NCI-H2107 treated with DMSO at 0.1 percent for 48 hours (cell line): ENCODE measurements around the gene CMC1.
A peak's percentile ranks its signal among the peaks of the same experiment; 100 is the strongest.
"Not testable (repeated sequence)": the region's sequence is repeated elsewhere in the genome, so short reads cannot be mapped to it uniquely, and the experiment has no call there.

ENCODE experiments used
- DNase-seq: peaks from one replicate; lab custom pipeline; 2025; ENCODE audit not compliant: unreplicated experiment; lab: John Stamatoyannopoulos, UW

The CMC1 gene, protein sequence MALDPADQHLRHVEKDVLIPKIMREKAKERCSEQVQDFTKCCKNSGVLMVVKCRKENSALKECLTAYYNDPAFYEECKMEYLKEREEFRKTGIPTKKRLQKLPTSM

DNA sequence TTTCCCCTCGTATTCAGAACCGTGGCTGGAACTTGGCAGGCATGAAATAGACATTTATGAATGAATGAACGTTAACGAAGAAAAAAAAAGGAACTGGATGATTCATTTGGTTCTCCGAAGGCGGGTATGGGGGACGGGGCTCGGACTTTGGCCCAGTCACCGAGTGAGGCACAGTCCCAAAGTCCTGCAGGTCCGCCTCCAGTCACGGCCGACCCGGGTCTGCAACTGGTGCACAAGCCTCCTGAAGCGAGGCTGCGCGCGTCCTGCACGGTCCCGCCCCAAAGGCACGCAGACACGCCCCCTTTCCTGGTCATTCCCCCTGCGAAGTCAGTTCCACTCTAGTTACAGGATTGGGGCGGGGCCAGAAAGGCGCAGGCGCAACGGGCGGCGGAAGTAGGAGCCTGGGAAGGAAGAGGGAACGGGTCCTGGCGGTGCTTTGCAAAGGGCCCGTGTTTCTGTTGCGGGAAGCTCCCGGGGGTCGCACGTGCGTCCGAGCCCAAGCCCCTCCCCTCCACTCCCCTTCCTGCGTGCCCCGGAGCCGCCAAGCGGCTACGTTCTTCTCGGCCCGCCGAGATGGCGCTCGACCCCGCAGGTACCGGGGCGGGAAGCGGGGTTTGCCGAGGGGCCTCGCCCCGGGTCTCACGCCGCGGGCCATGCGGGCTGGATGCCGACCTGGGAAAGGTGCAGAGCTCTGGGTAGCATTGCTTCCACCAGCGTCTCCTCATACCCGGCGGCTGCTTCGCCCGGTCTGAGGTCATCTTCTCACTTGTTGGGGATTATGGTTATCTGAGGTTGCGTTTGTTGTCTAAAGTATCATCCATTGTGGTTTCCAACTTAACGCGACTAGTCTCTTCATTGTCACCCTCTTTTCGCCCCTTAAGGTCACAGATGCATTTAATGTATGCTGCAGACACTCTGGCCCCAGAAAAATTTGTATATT lies at the start of gene CMC1:
CMC1 (plus strand) TSS at position 399 of the 940 bp plus-strand sequence; CDS start at position 574, 175 bp downstream.
- DNase-seq: peak; percentile 79

DNA sequence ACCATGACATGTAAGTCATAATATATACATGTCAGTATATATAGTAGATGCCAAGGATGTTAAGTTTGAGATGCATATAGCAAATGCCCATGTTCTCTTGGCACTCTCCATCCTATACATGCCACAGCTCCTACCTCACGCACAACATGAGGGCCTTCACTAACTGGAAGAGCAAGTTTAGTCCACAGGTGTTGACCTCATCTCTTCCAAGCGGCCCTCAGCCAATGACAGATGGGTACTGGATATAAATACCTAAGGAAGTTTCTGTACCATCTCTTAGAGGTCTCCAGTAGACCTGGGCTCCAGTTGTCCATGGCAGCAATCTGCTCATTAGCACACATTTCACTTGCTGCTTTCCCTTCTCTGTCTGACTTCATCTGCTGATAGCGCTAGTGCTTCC lies 43.3 kb upstream of the CMC1 start:
- no peak for DNase-seq

DNA sequence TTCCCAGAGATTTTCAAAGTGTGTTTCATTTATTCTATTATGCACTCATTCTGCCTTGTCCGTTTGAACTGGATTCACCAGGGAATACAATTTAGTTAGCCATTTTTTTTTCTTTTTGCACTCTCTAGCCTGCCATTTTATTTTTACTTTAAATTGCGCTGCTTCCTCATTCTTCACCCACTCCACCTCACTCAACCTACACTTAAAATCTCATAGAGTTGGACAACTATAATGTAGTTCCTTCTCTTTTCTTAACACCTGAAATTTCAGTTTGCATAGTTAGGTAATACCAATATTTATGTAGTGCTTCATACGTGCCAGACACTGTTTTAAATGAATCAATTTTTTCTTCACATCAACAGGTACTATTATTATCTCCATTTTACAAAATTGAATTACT lies 42.4 kb upstream of the CMC1 start:
- DNase-seq: no peak

DNA sequence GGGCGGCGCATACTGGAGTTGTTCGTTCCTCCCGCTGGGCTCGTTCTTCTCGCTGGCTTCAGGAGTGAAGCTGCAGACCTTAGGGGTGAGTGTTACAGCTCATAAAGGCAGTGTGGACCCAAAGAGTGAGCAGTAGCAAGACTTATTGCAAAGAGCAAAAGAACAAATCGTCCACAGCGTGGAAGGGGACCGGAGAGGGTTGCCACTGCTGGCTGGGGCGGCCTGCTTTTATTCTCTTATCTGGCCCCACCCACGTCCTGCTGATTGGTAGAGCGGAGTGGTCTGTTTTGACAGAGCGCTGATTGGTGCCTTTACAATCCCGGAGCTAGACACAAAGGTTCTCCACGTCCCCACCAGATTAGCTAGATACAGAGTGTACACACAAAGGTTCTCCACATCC lies 41.8 kb upstream of the CMC1 start:
- DNase-seq: not testable (repeated sequence)

DNA sequence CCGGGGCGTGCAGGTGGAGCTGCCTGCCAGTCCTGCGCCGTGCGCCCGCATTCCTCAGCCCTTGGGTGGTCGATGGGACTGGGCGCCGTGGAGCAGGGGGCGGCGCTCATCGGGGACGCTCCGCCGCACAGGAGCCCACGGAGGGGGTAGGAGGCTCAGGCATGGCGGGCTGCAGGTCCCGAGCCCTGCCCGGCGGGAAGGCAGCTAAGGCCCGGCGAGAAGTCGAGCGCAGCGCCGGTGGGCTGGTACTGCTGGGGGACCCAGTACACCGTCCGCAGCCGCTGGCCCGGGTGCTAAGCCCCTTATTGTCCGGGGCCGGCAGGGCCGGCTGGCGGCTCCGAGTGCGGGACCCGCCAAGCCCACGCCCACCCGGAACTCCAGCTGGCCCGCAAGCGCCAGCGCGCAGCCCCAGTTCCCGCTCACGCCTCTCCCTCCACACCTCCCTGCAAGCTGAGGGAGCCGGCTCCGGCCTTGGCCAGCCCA lies 41.0 kb upstream of the CMC1 start:
- not testable (repeated sequence) for DNase-seq

DNA sequence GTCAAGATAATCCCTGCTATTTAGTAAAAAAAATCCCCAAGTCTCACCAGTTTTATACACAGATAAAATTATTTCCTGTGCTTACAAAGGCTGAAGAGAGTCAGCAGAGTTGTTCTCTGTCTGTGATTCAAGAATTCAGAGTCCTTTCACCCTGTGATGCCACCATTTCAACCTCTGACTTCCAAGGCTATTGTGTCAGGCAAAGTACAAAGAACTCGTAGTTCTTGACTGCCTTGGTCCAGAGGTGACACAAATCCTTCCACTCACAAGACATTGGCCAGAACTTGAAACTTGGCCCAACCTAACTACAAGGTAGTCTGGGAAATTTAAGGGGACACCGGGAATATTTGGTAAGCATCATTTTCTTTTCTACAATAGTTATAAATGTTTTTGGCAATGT lies 34.9 kb upstream of the CMC1 start:
- no peak for DNase-seq

DNA sequence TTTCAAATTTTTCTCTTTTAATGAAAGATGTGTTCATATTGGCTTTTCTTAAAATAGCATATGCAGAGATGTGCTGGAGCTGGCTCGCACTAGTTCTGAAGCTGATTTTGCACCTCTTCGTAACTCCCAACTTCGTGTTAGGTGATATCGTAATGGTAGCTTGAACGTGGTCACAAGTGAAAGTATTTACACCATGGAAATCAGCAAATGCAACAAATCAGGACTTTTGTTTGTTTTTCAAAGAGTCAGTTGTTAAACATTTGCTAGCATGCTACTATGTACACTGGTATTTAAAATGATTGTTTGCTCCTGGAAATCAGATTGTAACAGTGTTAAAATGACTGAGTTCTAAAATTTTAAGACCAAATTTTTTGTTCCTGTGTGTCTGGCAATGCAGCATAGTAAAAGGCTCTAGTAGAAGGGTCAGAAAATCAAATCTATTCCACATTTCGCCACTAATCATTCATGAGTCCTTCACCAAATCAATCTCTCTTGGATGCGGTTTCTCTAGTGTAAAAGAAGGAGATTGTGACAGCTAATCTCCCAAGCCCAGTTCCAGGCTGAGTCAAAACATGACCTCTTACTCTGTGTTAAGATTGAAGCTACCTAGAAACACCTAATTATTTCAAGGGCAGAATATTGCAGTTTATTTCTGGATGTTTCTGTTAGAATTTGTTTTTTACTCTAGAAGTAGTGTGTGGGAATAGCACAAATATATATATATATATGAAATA lies 34.3 kb upstream of the CMC1 start:
- DNase-seq: no peak

DNA sequence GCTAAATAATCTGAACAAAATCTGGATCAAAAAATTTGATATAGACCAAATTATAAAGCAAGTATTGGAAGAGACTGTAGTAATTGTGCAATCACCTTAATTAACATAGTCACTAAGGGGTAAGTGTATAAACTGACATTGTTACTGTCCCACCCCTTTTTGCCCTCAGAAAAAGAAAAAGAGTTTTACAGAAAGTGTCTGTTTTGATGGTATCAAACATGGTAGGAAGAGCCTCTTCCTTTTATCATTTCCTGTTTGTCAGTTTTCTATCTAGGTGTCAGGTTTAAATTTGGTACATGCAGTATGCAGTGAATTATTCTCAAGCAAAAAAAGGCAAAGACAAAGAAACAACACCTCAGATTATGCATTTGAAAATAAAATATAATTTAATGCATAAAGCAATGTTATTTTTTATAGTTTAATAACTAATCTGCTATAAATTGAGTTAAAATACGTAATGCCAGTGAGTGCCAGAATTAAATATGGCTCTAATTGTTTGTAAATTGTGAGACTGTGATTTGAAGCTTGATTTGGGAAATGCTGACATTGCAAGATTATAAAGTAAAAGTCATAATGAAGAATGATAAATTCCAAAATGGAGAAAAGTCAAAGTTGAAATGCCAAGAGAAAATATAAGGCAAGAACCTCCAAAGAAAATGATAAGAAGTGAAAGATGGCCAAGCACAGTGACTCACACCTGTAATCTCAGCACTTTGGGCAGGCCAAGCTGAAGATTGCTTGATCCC lies 30.3 kb upstream of the CMC1 start:
- DNase-seq: no peak

DNA sequence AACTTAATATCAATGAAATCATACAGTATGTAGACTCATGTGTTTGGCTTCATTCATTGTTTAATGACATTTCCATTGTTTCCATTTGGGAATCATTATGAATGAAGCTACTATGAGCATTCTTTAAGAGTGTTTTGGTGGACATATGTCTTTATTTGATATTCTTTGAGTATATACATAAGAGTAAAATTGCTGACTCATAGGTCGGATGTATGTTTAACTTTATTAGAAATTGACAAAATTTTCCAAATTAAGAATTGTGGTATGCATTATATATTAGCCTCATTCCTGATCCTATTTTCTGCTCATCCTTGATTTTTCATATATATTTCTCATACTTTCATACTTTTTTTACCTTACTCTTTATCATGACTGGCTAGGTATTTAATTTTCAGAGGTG lies 28.7 kb upstream of the CMC1 start:
- no peak for DNase-seq

DNA sequence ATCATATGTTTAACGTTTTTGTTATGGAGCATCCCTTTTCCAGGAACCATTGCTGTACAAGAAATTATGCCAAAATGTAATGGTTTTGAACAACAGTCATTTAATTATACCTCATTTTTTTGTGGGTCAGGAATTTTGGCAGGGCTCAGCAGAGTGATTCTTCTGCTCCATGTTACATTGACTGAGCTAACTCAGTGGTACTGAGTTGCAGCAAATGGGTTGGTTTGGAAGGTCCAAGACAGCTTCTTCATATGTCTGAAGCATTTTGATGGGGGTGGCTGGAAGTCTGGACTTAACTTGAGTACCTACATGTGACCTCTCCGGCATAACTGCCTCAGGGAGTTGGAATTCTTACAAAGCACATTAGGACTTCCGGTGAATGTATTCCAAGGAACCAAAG lies 26.0 kb upstream of the CMC1 start:
- DNase-seq: no peak

DNA sequence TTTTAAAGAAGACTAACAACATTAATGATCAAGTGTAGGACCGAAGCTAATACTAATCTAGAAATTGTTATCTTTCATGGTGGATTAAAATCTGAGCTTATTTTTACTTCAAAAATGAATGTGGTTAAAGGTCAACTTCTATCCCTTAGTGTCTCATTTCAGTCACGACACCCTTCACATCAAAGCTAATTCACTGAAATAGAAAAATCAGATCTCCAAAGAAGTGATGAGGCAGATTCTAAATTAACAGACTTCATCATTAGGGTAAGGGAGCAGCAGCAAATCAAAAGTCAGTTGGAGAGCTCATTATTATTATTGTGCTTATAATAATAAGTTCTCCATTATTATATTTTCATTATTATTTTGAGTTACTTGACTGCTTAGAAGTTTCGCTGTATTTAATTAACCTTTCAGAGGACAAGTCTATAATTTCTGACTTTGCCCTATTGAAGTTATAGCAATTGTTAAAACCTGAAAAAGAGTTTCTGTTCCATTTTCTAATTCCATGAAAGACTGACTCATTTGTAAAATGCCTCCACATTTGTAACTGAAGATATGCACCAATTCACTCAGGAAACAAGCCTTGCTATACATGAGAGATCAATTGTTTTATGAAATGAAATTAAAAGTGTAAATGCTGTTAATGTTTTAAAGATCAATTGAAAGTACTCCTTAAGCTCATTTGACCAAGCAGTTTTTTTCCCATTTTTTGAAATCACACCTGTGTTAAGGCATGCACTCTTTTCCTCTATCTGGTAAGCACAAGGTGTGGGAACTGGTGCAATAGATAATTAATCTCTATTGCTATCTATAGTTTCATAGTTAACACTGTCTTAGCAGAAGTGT lies 23.1 kb upstream of the CMC1 start:
- no peak for DNase-seq

DNA sequence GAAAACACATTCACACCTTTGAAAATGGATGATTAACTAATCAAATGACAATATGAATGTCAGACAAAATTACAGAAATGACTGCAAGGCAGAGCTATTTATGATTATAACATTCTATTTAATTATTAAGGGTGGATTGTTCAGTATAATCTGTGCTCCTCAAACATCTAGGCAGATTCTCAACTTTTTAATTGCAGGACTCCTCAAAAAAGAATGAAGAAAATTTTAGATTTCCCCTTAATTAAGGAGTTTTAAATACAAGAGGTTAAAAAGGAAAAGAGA lies 22.6 kb upstream of the CMC1 start:
- no peak for DNase-seq

DNA sequence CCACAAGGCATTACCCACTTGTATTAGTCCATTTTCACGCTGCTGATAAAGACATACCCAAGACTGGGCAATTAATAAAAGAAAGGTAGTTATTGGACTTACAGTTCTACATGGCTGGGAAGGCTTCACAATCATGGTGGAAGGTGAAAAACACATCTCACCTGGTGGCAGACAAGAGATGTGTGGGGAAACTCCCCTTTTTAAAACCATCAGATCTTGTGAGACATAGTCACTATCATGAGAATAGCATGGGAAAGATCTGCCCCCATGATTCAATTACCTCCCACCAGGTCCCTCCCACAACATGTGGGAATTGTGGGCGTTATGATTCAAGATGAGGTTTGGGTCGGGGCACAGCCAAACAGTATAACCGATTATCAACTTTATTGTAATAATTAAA lies 17.0 kb upstream of the CMC1 start:
- DNase-seq: no peak

DNA sequence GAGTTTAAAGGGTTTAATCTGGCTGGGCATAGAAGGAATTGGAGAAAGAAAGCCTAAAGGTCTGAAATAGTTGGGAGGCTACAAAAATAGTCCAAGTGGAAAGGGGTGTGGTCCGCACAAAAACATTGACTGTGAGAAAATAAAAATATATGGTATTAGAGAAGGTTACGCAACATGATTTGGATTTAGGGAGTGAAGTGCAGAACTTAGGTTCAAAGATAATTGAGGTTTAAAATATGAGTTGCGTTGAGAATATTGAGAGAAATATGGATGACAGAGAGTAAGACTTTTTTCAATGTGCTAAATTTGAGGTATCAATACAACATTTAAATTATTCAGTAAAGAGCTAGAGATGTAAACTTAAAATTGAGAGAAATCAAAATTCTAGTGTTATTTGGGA lies 15.4 kb upstream of the CMC1 start:
- DNase-seq: no peak

DNA sequence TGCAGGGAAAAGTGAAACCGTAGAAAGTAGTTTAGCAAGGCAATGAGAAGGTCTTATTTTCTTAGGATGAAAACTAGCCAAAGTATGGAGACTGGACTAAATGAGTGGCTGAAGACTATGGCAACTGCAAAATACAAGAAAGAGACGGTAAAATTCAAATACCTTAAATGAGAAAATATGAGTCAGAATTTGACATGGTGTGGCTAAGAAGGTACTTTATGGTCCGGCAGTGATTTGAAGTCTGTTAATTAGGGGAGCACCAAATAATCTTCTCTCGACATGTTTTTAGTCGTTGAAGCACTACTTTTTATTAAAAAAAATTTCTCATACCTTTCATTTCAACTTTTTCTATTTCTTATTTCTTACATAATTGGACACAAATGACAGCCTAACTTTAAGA lies 12.8 kb upstream of the CMC1 start:
- no peak for DNase-seq

DNA sequence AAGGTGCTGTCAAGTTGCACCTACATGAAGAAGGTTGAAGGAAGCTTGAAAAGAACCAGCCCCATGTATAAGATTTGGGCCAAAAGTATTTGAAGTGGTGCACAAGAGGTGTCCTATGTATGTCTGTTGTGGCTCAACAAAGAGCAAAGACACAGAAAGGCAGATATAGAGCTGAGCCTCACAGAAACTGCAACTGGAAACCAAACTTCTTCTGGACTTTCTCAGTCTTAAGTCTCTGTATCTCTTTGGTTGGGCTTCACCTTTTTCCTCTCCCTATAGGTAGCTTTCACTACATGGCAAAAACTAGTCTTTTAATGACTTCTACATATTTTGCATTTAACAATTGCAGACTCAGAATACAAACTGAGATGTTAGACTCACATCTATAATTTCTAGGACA lies 8.8 kb upstream of the CMC1 start:
- no peak for DNase-seq

DNA sequence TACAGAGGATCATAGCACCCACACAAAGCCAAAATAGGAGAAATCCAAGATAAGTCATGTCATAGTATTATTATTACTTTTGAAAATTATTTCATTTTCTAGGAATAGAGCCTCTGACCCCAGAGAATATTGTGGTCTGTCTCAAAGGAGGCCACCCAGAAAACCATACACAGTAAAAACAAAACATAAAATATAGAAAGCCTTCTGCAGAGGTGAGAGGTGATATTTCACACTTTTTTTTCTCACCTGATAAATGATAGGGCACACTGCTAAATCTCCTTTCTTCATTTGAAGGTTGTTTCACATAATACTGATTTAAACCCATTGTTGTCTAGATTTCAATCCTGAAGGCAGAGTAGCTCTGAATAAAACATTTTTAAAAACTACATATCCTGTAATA lies 7.0 kb upstream of the CMC1 start:
- no peak for DNase-seq

DNA sequence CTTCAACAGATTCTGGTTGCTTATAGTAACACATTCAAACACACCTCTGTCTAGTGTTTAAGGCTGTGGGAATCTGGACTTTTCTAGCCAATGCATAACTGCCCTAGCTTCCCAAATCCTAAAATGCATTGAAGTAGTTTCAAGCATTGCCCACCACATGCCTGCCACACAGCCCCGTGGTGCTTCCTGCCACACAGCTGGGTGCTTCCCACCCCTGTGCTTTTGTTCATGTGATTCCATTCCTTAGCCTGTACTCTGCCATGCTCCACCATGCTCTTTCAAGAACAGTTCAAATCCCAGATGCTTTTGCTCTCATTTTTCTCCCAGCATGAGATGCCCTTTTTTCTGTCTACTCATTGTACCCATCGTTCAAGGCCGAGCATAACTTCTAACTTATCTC lies 2.3 kb upstream of the CMC1 start:
- DNase-seq: no peak

DNA sequence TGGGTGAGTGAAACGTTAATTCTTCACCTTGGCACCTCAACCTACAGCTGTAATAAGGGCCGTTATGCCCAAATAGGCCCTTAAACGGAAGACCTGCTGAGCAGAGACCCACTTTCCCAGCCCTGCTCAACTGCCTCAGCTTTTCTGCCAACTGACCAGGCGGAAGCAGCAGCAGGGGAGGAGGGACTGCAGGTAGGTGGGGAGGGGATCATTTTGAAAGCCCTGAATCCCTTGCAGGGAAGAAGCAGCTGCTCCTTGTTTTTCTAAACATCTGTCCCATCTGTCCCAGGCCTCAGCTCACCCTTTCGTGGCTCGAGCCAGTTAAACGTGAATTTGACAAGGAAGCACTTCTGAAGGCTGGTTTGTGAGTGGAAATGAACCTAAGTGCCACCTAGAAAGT lies 978 bp upstream of the CMC1 start:
- no peak for DNase-seq

DNA sequence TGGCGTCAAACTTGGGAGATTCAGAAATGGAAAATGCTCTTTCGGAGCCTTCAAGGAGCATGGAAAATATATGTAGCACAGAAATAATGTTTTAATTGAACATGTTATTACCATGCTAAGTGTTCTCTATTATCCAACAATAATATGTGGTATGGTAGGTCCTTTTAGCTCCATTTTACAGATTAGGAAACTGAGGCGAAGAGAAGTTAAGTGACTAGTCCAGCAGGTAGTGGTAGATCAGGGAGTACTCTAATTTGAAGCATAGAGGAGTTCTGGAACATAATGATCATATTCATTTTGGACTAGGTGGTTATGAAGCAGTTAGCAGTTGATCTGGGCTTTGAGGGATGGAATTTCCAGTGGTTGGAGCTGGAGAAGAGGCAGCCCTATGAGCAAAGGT lies 1.1 kb downstream of the CMC1 start:
- no peak for DNase-seq
